Measurements from ENCODE around the gene DEPP1.

DNA sequence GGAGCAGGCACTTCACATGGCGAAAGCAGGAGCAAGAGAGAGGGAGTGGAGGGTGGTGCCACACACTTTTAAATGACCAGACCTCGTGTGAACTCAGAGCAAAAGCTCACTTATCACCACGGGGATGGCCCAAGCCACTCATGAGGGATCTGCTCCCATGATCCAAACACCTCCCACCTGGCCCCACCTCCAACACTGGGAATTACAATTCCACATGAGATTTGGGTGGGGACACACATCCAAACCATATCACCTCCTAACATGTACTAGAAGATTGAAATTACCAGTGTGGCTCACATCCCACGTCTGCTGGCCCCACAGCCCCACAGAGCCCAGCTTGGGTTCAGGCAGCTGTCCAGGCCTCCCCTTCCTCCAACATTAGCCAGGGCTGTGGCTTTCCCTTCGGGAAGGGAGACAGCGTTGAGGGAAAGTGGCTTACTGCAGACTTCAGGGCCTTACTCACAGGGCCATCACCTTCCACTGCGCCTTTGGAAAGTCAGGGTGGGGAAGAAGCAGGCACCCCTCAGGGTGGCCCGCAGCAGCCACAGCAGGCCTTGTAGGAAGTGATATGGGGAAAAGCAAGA, 7.7 kb downstream of the DEPP1 start:
- TF ChIP-seq POLR2A (IDR thresholded peaks at IDR 0.05; ENCODE audit: low read depth, low read length) (no peak), RAD21 (IDR thresholded peaks at IDR 0.05; ENCODE audit: low read length) (no peak), MXI1 (IDR thresholded peaks at IDR 0.05; ENCODE audit: borderline replicate concordance, low read depth, low read length) (no peak), RCOR1 (IDR thresholded peaks at IDR 0.05; ENCODE audit: insufficient replicate concordance, low read length) (no peak), SMC3 (IDR thresholded peaks at IDR 0.05; ENCODE audit: low read depth, low read length) (no peak), CEBPB (IDR thresholded peaks at IDR 0.05; ENCODE audit: low read depth, low read length) (no peak), MAFK (IDR thresholded peaks at IDR 0.05; ENCODE audit: low read depth, low read length) (no peak)
- TF ChIP-seq, protein P1, sequence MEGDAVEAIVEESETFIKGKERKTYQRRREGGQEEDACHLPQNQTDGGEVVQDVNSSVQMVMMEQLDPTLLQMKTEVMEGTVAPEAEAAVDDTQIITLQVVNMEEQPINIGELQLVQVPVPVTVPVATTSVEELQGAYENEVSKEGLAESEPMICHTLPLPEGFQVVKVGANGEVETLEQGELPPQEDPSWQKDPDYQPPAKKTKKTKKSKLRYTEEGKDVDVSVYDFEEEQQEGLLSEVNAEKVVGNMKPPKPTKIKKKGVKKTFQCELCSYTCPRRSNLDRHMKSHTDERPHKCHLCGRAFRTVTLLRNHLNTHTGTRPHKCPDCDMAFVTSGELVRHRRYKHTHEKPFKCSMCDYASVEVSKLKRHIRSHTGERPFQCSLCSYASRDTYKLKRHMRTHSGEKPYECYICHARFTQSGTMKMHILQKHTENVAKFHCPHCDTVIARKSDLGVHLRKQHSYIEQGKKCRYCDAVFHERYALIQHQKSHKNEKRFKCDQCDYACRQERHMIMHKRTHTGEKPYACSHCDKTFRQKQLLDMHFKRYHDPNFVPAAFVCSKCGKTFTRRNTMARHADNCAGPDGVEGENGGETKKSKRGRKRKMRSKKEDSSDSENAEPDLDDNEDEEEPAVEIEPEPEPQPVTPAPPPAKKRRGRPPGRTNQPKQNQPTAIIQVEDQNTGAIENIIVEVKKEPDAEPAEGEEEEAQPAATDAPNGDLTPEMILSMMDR (conservative IDR thresholded peaks at IDR 0.05; ENCODE audit: low read depth, low read length), result no peak
- TF ChIP-seq, protein P2, sequence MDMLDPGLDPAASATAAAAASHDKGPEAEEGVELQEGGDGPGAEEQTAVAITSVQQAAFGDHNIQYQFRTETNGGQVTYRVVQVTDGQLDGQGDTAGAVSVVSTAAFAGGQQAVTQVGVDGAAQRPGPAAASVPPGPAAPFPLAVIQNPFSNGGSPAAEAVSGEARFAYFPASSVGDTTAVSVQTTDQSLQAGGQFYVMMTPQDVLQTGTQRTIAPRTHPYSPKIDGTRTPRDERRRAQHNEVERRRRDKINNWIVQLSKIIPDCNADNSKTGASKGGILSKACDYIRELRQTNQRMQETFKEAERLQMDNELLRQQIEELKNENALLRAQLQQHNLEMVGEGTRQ (IDR thresholded peaks at IDR 0.05; ENCODE audit: low read depth, low read length), result no peak

All from IMR-90 (cell line).